Sigmoid colon (tissue), 7 donors: ENCODE results near the gene CRACR2B. TPM values are rescaled to one million over a fixed set of nuclear protein-coding genes. Genes with fewer than 3 reads are reported as not detected.
A peak's percentile ranks its signal among the peaks of the same experiment; 100 is the strongest.

Source experiments
- DNase-seq: peaks from one replicate; pipeline ENCODE4 v3.0.0-alpha.2; 2019
- H3K27ac ChIP-seq, 4 donors: fragments of 200-600 bp; sonication (generic); one replicate each; pipeline ENCODE4 v1.5.1; 2016 to 2019; ENCODE audit warnings: mild to moderate bottlenecking in 1 of 4
- H3K27me3 ChIP-seq, 3 donors: fragments of 200-600 bp; sonication (generic); one replicate each; pipeline ENCODE4 v1.5.1; 2019; ENCODE audit warnings: mild to moderate bottlenecking in 1 of 3
- H3K36me3 ChIP-seq, 4 donors: fragments of 200-600 bp; sonication (generic); one replicate each; pipeline ENCODE4 v1.5.1; 2016 to 2019
- H3K4me1 ChIP-seq, 4 donors: fragments of 200-600 bp; sonication (generic); one replicate each; pipeline ENCODE4 v1.5.1; 2017 to 2019
- H3K4me3 ChIP-seq, 4 donors: fragments of 200-600 bp; sonication (generic); one replicate each; pipeline ENCODE4 v1.5.1; 2017 to 2019; ENCODE audit warnings: mild to moderate bottlenecking in 2 of 4, moderate library complexity in 1 of 4
- H3K9me3 ChIP-seq, 4 donors: fragments of 200-600 bp in 3 of 4; sonication (generic) in 3 of 4; one replicate each; pipeline versions ENCODE4 v1.5.1 to v1.6.1; 2013 to 2019
- CTCF ChIP-seq, 4 experiments: fragments of 450-650 bp in 3 of 4; fragments of 200-600 bp in 1 of 4; IDR thresholded peaks; one replicate each; pipeline ENCODE4 v1.5.1; 2016 to 2019; ENCODE audit warnings: antibody characterized with exemption in 4 of 4, mild to moderate bottlenecking in 3 of 4, moderate library complexity in 2 of 4
- EP300 ChIP-seq, 4 donors: sonication (generic); formaldehyde crosslinking; IDR thresholded peaks; one replicate each; pipeline ENCODE4 v1.6.1; 2017; ENCODE audit warnings: antibody characterized with exemption in 4 of 4
- POLR2A ChIP-seq, 2 donors: fragments of 450-650 bp; IDR thresholded peaks; one replicate each; pipeline ENCODE4 v1.6.1; 2016; ENCODE audit warnings: antibody characterized with exemption in 2 of 2, mild to moderate bottlenecking in 2 of 2, moderate library complexity in 2 of 2
- POLR2AphosphoS5 ChIP-seq, 4 donors: sonication (generic); formaldehyde crosslinking; IDR thresholded peaks; one replicate each; pipeline ENCODE4 v1.6.1; 2017; ENCODE audit warnings: antibody characterized with exemption in 4 of 4
- WGBS, 2 donors: extraction: QIAGEN DNeasy Blood & Tissue Kit; methylation state at CpG; one replicate each; pipeline ENCODE4 v1.1.7; 2013; 5-methylcytosine and 5-hydroxymethylcytosine counted together
- intact Hi-C: fragments of 100-400 bp; cut with DNase I; formaldehyde crosslinking; loops from one replicate; pipeline ENCODE4 v1.15.1; 2023
- polyA plus RNA-seq, 3 donors: library from polyadenylated mRNA; stranded (reverse); fragments of 200-250 nt; gene quantifications; one replicate each; pipeline ENCODE4 v1.2.3, GENCODE V29; 2013
- total RNA-seq, 4 donors: library from RNA; depleted of rRNA; stranded (reverse); fragments of >200 nt; gene quantifications; one replicate each; pipeline ENCODE4 v1.1.0, GENCODE V29; 2016
- donor health status: healthy with polysubstance abuse.
- donor health status: Bipolar disorder and iron deficiency.
- donor health status: healthy.

The CRACR2B gene
- total and polyA plus RNA-seq, 7 donors = 1.5 to 149 (median 9.5) TPM

GRCh38 chr11:803770-804598 lies 23.7 kb upstream of the CRACR2B start:
- 40 to 55% methylated on average over 26 of the region's 26 CpGs for WGBS, 2 donors
- H3K4me3 ChIP-seq = peak overlapping the region in 2 of 4 donors; percentile 65 to 69
- intact Hi-C loops = no loop called here
- H3K27me3 ChIP-seq = no peaks in the 10 kb centered on the region
- TF ChIP-seq CTCF (IDR thresholded peaks at IDR 0.05) = no peak
- no peak for TF ChIP-seq EP300 (IDR thresholded peaks at IDR 0.05)
- no peak for TF ChIP-seq POLR2AphosphoS5 (IDR thresholded peaks at IDR 0.05)
- TF ChIP-seq POLR2A (IDR thresholded peaks at IDR 0.05) = no peak
- H3K27ac ChIP-seq = peak overlapping the region in 3 of 4 donors; percentile 88 to 93 (median 88)
- H3K4me1 ChIP-seq = peaks cover 0 to 34% (median 28%) of the 10 kb centered on the region in 4 donors
- H3K36me3 ChIP-seq = peaks cover 0 to 38% (median 3%) of the 10 kb centered on the region in 4 donors
- H3K9me3 ChIP-seq = no peaks in the 10 kb centered on the region
- no peak for DNase-seq

DNA sequence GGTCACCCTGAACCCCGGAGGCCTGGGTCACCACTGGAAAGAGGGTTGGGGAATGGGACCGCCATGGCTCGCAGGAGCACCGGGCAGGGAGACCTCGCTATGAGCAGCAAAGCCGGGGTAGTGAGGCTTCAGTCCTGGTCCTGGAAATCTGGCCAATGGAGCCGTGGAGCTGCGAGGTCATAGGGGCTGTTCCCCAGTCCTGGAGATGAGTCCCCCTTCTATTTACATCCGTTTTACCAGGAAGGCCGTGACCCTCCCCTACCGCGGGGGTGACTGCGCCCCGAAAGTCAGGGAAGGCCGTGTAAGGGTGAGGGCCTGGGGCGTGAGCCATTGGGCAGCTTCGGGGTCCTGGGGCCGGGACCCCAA lies 23.1 kb upstream of the CRACR2B start:
- 2 to 3% methylated on average over 18 of the region's 18 CpGs for WGBS, 2 donors
- H3K4me1 ChIP-seq = peaks cover 0 to 34% (median 28%) of the 10 kb centered on the region in 4 donors
- peaks cover 0 to 32% (median 1%) of the 10 kb centered on the region in 4 donors for H3K36me3 ChIP-seq
- TF ChIP-seq CTCF (IDR thresholded peaks at IDR 0.05) (no peak), EP300 (IDR thresholded peaks at IDR 0.05) (no peak), POLR2A (IDR thresholded peaks at IDR 0.05) (no peak), POLR2AphosphoS5 (IDR thresholded peaks at IDR 0.05) (no peak)
- no peaks in the 10 kb centered on the region for H3K9me3 ChIP-seq
- H3K4me3 ChIP-seq = peak overlapping the region; percentile 36 to 69 (median 58)
- no peak for DNase-seq
- intact Hi-C loops = no loop called here
- H3K27me3 ChIP-seq = no peaks in the 10 kb centered on the region
- H3K27ac ChIP-seq = peak overlapping the region; percentile 82 to 93 (median 88)

GRCh38 chr11:808427-809286 lies 19.1 kb upstream of the CRACR2B start:
- 24 to 29% methylated on average over 36 of the region's 36 CpGs for WGBS, 2 donors
- Histone ChIP-seq H3K27ac (peak overlapping the region; percentile 91 to 97 (median 94)), H3K4me3 (peak overlapping the region; percentile 73 to 99 (median 93)), H3K9me3 (no peaks in the 10 kb centered on the region), H3K4me1 (peaks cover 0 to 47% (median 43%) of the 10 kb centered on the region in 4 donors), H3K36me3 (peaks cover 19 to 25% (median 23%) of the 10 kb centered on the region in 4 donors), H3K27me3 (no peaks in the 10 kb centered on the region)
- intact Hi-C loops = loop anchor here (1.0 kb wide), 1 partner anchor 11 kb away; no protein-coding TSS in a partner anchor
- peak; percentile 93 for DNase-seq
- TF ChIP-seq EP300 (IDR thresholded peaks at IDR 0.05) (no peak), CTCF (IDR thresholded peaks at IDR 0.05) (no peak), POLR2AphosphoS5 (IDR thresholded peaks at IDR 0.05) (no peak), POLR2A (IDR thresholded peaks at IDR 0.05) (no peak)

GRCh38 chr11:809287-810039 lies 18.3 kb upstream of the CRACR2B start, which contains the start of gene RPLP2:
Gene RPLP2, plus strand, starts transcription at chr11:809967. Its CDS starts 268 bp downstream, at chr11:810235.
- Histone ChIP-seq H3K9me3 (no peaks in the 10 kb centered on the region), H3K27me3 (no peaks in the 10 kb centered on the region), H3K27ac (peak within 1 kb of the TSS; percentile 91 to 97 (median 94)), H3K36me3 (peaks cover 22 to 33% (median 23%) of the 10 kb centered on the region in 4 donors), H3K4me1 (peaks cover 0 to 39% (median 35%) of the 10 kb centered on the region in 4 donors), H3K4me3 (peak within 1 kb of the TSS; percentile 73 to 99 (median 93))
- intact Hi-C loops = loop anchor here (1.0 kb wide), 1 partner anchor 12 kb away; no protein-coding TSS in a partner anchor
- peak; percentile 96 to 99 (median 97) for TF ChIP-seq POLR2AphosphoS5 (IDR thresholded peaks at IDR 0.05)
- no peak for TF ChIP-seq CTCF (IDR thresholded peaks at IDR 0.05)
- peak in 2 of 4 donors; percentile 10 to 21 for TF ChIP-seq EP300 (IDR thresholded peaks at IDR 0.05)
- TF ChIP-seq POLR2A (IDR thresholded peaks at IDR 0.05) = peak; percentile 90 to 91
- DNase-seq = peak; percentile 99
- WGBS, 2 donors = 0 to 1% methylated on average over 81 of the region's 81 CpGs
